Measurements from ENCODE around the gene REG1B. TPM values are rescaled to one million over a fixed set of nuclear protein-coding genes. Genes with fewer than 3 reads are reported as not detected.

REG1B gene
- polyA plus RNA-seq, result 1 to 10 TPM in 1 of 2 donors, under 1 TPM in 1; 0.34 to 1.8 TPM

- WGBS, 2 donors, result 65 to 71% methylated on average over 2 of the region's 2 CpGs
Measured at GRCh38 chr2:79087785-79088364, at the start of gene REG1B. Gene REG1B (minus strand): TSS chr2:79087993. CDS start chr2:79087612, 381 bp downstream.

GRCh38 chr2:79131687-79132086 lies 43.9 kb upstream of the REG1B start:
- no peaks in the 10 kb centered on the region for H3K27me3 ChIP-seq (ENCODE audit: control insufficient read depth in 1 of 2, insufficient read depth in 2 of 2, low read length in 2 of 2)
- H3K4me1 ChIP-seq (ENCODE audit: control insufficient read depth in 2 of 2, insufficient read depth in 2 of 2, low read length in 1 of 2), result no peaks in the 10 kb centered on the region
- no peak overlapping the region for H3K27ac ChIP-seq (ENCODE audit: low read depth in 2 of 2, low read length in 1 of 2)
- H3K36me3 ChIP-seq (ENCODE audit: control insufficient read depth in 2 of 2, insufficient read depth in 2 of 2, low read length in 1 of 2), result no peaks in the 10 kb centered on the region
- H3K9me3 ChIP-seq (ENCODE audit: control insufficient read depth in 2 of 2, insufficient read depth in 1 of 2, low read depth in 1 of 2, low read length in 1 of 2), result peaks cover under 1 to 6% of the 10 kb centered on the region in 2 donors
- 65 to 74% methylated on average over 4 of the region's 4 CpGs for WGBS, 2 donors
- no peak overlapping the region for H3K4me3 ChIP-seq (ENCODE audit: low read depth in 1 of 2, low read length in 2 of 2)

More at GRCh38 chr2:79087785-79088364, at the start of gene REG1B:
- Histone ChIP-seq H3K4me3 (ENCODE audit: low read depth in 1 of 2, low read length in 2 of 2) (no peak within 1 kb of the TSS), H3K9me3 (ENCODE audit: control insufficient read depth in 2 of 2, insufficient read depth in 1 of 2, low read depth in 1 of 2, low read length in 1 of 2) (peaks cover 0 to 4% of the 10 kb centered on the region in 2 donors), H3K4me1 (ENCODE audit: control insufficient read depth in 2 of 2, insufficient read depth in 2 of 2, low read length in 1 of 2) (no peaks in the 10 kb centered on the region), H3K27me3 (ENCODE audit: control insufficient read depth in 1 of 2, insufficient read depth in 2 of 2, low read length in 2 of 2) (no peaks in the 10 kb centered on the region), H3K36me3 (ENCODE audit: control insufficient read depth in 2 of 2, insufficient read depth in 2 of 2, low read length in 1 of 2) (no peaks in the 10 kb centered on the region), H3K27ac (ENCODE audit: low read depth in 2 of 2, low read length in 1 of 2) (no peak within 1 kb of the TSS)

- Histone ChIP-seq H3K36me3 (ENCODE audit: control insufficient read depth in 2 of 2, insufficient read depth in 2 of 2, low read length in 1 of 2) (no peaks in the 10 kb centered on the region), H3K27me3 (ENCODE audit: control insufficient read depth in 1 of 2, insufficient read depth in 2 of 2, low read length in 2 of 2) (no peaks in the 10 kb centered on the region), H3K9me3 (ENCODE audit: control insufficient read depth in 2 of 2, insufficient read depth in 1 of 2, low read depth in 1 of 2, low read length in 1 of 2) (peaks cover 0 to 6% of the 10 kb centered on the region in 2 donors), H3K4me3 (ENCODE audit: low read depth in 1 of 2, low read length in 2 of 2) (no peak overlapping the region), H3K4me1 (ENCODE audit: control insufficient read depth in 2 of 2, insufficient read depth in 2 of 2, low read length in 1 of 2) (no peaks in the 10 kb centered on the region), H3K27ac (ENCODE audit: low read depth in 2 of 2, low read length in 1 of 2) (no peak overlapping the region)
Measured at GRCh38 chr2:79129804-79130203, 42.0 kb upstream of the REG1B start.

- WGBS, 2 donors, result 76 to 78% methylated on average over 6 of the region's 6 CpGs
Measured at GRCh38 chr2:79129260-79129659, 41.5 kb upstream of the REG1B start.

GRCh38 chr2:79128406-79128805 lies 40.6 kb upstream of the REG1B start:
- H3K4me1 ChIP-seq (ENCODE audit: control insufficient read depth in 2 of 2, insufficient read depth in 2 of 2, low read length in 1 of 2), result no peaks in the 10 kb centered on the region
- H3K9me3 ChIP-seq (ENCODE audit: control insufficient read depth in 2 of 2, insufficient read depth in 1 of 2, low read depth in 1 of 2, low read length in 1 of 2), result no peaks in the 10 kb centered on the region
- no peaks in the 10 kb centered on the region for H3K36me3 ChIP-seq (ENCODE audit: control insufficient read depth in 2 of 2, insufficient read depth in 2 of 2, low read length in 1 of 2)
- H3K27me3 ChIP-seq (ENCODE audit: control insufficient read depth in 1 of 2, insufficient read depth in 2 of 2, low read length in 2 of 2), result no peaks in the 10 kb centered on the region
- H3K4me3 ChIP-seq (ENCODE audit: low read depth in 1 of 2, low read length in 2 of 2), result no peak overlapping the region
- no peak overlapping the region for H3K27ac ChIP-seq (ENCODE audit: low read depth in 2 of 2, low read length in 1 of 2)
- 85 to 87% methylated on average over 3 of the region's 3 CpGs for WGBS, 2 donors

More at GRCh38 chr2:79129260-79129659, 41.5 kb upstream of the REG1B start:
- H3K27me3 ChIP-seq (ENCODE audit: control insufficient read depth in 1 of 2, insufficient read depth in 2 of 2, low read length in 2 of 2), result no peaks in the 10 kb centered on the region
- H3K36me3 ChIP-seq (ENCODE audit: control insufficient read depth in 2 of 2, insufficient read depth in 2 of 2, low read length in 1 of 2), result no peaks in the 10 kb centered on the region
- H3K4me1 ChIP-seq (ENCODE audit: control insufficient read depth in 2 of 2, insufficient read depth in 2 of 2, low read length in 1 of 2), result no peaks in the 10 kb centered on the region
- H3K27ac ChIP-seq (ENCODE audit: low read depth in 2 of 2, low read length in 1 of 2), result no peak overlapping the region
- H3K4me3 ChIP-seq (ENCODE audit: low read depth in 1 of 2, low read length in 2 of 2), result no peak overlapping the region
- peaks cover 0 to 6% of the 10 kb centered on the region in 2 donors for H3K9me3 ChIP-seq (ENCODE audit: control insufficient read depth in 2 of 2, insufficient read depth in 1 of 2, low read depth in 1 of 2, low read length in 1 of 2)

GRCh38 chr2:79125721-79125985 lies 37.9 kb upstream of the REG1B start:
- Histone ChIP-seq H3K36me3 (ENCODE audit: control insufficient read depth in 2 of 2, insufficient read depth in 2 of 2, low read length in 1 of 2) (no peaks in the 10 kb centered on the region), H3K27me3 (ENCODE audit: control insufficient read depth in 1 of 2, insufficient read depth in 2 of 2, low read length in 2 of 2) (no peaks in the 10 kb centered on the region), H3K27ac (ENCODE audit: low read depth in 2 of 2, low read length in 1 of 2) (no peak overlapping the region), H3K4me3 (ENCODE audit: low read depth in 1 of 2, low read length in 2 of 2) (no peak overlapping the region), H3K4me1 (ENCODE audit: control insufficient read depth in 2 of 2, insufficient read depth in 2 of 2, low read length in 1 of 2) (no peaks in the 10 kb centered on the region), H3K9me3 (ENCODE audit: control insufficient read depth in 2 of 2, insufficient read depth in 1 of 2, low read depth in 1 of 2, low read length in 1 of 2) (no peaks in the 10 kb centered on the region)
- WGBS, 2 donors, result 81 to 94% methylated on average over 3 of the region's 3 CpGs

GRCh38 chr2:79124907-79125720 lies 37.3 kb upstream of the REG1B start:
- Histone ChIP-seq H3K27ac (ENCODE audit: low read depth in 2 of 2, low read length in 1 of 2) (no peak overlapping the region), H3K4me1 (ENCODE audit: control insufficient read depth in 2 of 2, insufficient read depth in 2 of 2, low read length in 1 of 2) (no peaks in the 10 kb centered on the region), H3K36me3 (ENCODE audit: control insufficient read depth in 2 of 2, insufficient read depth in 2 of 2, low read length in 1 of 2) (no peaks in the 10 kb centered on the region), H3K27me3 (ENCODE audit: control insufficient read depth in 1 of 2, insufficient read depth in 2 of 2, low read length in 2 of 2) (no peaks in the 10 kb centered on the region), H3K9me3 (ENCODE audit: control insufficient read depth in 2 of 2, insufficient read depth in 1 of 2, low read depth in 1 of 2, low read length in 1 of 2) (no peaks in the 10 kb centered on the region), H3K4me3 (ENCODE audit: low read depth in 1 of 2, low read length in 2 of 2) (no peak overlapping the region)
- 51 to 70% methylated on average over 9 of the region's 9 CpGs for WGBS, 2 donors

GRCh38 chr2:79122676-79123075 lies 34.9 kb upstream of the REG1B start:
- Histone ChIP-seq H3K9me3 (ENCODE audit: control insufficient read depth in 2 of 2, insufficient read depth in 1 of 2, low read depth in 1 of 2, low read length in 1 of 2) (no peaks in the 10 kb centered on the region), H3K4me3 (ENCODE audit: low read depth in 1 of 2, low read length in 2 of 2) (no peak overlapping the region), H3K27ac (ENCODE audit: low read depth in 2 of 2, low read length in 1 of 2) (no peak overlapping the region), H3K4me1 (ENCODE audit: control insufficient read depth in 2 of 2, insufficient read depth in 2 of 2, low read length in 1 of 2) (no peaks in the 10 kb centered on the region), H3K27me3 (ENCODE audit: control insufficient read depth in 1 of 2, insufficient read depth in 2 of 2, low read length in 2 of 2) (no peaks in the 10 kb centered on the region), H3K36me3 (ENCODE audit: control insufficient read depth in 2 of 2, insufficient read depth in 2 of 2, low read length in 1 of 2) (no peaks in the 10 kb centered on the region)
- WGBS, 2 donors, result 73 to 85% methylated on average over 2 of the region's 2 CpGs

GRCh38 chr2:79120194-79120713 lies 32.5 kb upstream of the REG1B start, which contains the start of gene REG1A:
Gene REG1A (plus strand): TSS chr2:79120488. CDS start chr2:79120862, 374 bp downstream.
- Histone ChIP-seq H3K4me3 (ENCODE audit: low read depth in 1 of 2, low read length in 2 of 2) (no peak within 1 kb of the TSS), H3K36me3 (ENCODE audit: control insufficient read depth in 2 of 2, insufficient read depth in 2 of 2, low read length in 1 of 2) (no peaks in the 10 kb centered on the region), H3K27ac (ENCODE audit: low read depth in 2 of 2, low read length in 1 of 2) (no peak within 1 kb of the TSS), H3K9me3 (ENCODE audit: control insufficient read depth in 2 of 2, insufficient read depth in 1 of 2, low read depth in 1 of 2, low read length in 1 of 2) (no peaks in the 10 kb centered on the region), H3K4me1 (ENCODE audit: control insufficient read depth in 2 of 2, insufficient read depth in 2 of 2, low read length in 1 of 2) (no peaks in the 10 kb centered on the region), H3K27me3 (ENCODE audit: control insufficient read depth in 1 of 2, insufficient read depth in 2 of 2, low read length in 2 of 2) (no peaks in the 10 kb centered on the region)
- WGBS, 2 donors, result 61 to 67% methylated on average over 6 of the region's 6 CpGs
